C4-2B (cell line): ENCODE results near the gene GTF3C5.

Experiments used
- H3K27ac ChIP-seq: fragments of 450-650 bp; 2 replicates; pipeline ENCODE4 v1.5.1; 2017
- ZFX ChIP-seq: fragments of 450-650 bp; IDR thresholded peaks from 2 replicates; pipeline ENCODE4 v1.6.1; 2017
- TF ChIP-seq, protein P1 (sequence below): fragments of 450-650 bp; conservative IDR thresholded peaks from 2 replicates; pipeline ENCODE4 v1.5.1; 2017; ENCODE audit warnings: mild to moderate bottlenecking

Gene GTF3C5

DNA sequence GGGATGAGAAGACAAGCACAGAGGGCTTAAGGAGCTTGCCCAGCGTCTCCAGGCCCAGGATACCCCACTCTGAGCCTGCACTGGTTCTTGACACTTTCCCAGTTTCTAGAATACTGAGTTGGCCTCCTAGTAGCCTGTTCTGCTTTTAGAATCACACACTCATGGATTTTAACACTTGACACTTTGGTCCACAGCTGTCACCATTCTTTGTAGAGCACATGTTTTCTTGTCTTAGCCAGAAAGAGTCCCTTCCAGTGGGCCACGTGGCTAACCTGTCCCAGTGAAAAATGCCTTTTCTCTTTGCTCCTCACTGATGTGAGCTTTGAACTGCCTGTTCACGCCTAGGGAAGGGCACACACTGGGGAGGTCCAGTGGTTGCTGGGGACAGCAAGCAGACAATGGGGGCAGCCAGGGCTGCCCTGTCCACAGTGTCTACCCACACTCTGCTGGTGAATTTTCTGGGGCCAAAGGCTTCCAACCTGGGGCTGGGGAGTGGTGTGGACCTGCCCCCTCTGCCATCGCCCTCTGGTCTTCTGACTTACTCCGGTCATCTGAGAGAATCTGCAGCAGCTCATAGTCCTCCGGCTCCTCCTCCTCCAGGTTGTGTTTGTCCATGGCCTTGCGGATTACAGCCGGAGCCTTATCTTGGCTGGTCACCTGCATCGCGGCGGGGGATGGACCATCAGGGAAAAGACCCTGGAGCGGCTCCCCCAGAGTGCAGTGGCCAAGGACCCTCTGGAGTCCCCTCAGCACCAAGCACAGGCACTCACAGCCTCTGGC lies 69.1 kb downstream of the GTF3C5 start:
- TF ChIP-seq ZFX: no peak
- peak overlapping the region; percentile 35 for H3K27ac ChIP-seq

DNA sequence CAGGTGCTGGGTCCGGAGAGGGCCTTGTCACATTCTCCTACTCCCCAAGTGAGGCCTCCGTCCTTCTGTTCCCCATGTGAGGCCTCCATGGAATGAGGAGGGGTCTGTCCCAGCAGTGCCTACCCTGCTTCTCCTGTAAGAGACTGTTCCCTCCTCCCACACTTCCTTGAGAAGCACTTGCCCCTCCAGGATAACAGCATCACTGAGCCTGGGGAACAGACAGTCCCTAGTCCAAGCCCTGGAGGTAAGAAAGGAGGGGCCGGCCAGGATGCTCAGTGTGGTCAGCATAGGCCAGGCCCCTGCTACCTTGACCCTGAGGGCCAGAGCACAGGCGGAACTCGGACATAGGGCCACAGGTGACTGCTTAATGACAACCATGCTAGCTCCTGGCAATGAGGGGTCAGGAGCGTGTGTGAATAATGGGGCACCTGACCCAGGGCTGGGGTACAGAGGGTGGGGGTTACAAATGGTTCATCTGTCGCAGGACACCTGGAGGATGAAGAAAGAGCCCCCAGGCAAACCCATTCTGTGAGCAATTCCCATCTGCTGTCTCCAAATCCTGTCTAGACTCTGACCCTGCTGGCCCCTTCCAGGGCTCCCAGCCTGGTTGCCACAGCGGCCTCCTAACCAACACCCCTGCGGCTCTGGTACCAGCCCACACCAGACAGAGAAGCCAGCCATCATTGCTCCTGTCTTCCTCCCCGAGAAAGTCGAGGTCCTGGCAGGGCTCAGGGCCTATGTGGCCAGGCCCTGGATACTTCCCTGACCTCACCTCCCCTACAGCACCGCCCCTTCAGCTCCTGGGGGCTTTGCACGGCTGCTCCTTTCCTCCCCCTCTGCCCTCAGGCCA lies 69.9 kb downstream of the GTF3C5 start:
- H3K27ac ChIP-seq: peak overlapping the region; percentile 35; the same call in 1 of the 2 replicates
- no peak for TF ChIP-seq ZFX
- TF ChIP-seq, protein P1, sequence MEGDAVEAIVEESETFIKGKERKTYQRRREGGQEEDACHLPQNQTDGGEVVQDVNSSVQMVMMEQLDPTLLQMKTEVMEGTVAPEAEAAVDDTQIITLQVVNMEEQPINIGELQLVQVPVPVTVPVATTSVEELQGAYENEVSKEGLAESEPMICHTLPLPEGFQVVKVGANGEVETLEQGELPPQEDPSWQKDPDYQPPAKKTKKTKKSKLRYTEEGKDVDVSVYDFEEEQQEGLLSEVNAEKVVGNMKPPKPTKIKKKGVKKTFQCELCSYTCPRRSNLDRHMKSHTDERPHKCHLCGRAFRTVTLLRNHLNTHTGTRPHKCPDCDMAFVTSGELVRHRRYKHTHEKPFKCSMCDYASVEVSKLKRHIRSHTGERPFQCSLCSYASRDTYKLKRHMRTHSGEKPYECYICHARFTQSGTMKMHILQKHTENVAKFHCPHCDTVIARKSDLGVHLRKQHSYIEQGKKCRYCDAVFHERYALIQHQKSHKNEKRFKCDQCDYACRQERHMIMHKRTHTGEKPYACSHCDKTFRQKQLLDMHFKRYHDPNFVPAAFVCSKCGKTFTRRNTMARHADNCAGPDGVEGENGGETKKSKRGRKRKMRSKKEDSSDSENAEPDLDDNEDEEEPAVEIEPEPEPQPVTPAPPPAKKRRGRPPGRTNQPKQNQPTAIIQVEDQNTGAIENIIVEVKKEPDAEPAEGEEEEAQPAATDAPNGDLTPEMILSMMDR: no peak

DNA sequence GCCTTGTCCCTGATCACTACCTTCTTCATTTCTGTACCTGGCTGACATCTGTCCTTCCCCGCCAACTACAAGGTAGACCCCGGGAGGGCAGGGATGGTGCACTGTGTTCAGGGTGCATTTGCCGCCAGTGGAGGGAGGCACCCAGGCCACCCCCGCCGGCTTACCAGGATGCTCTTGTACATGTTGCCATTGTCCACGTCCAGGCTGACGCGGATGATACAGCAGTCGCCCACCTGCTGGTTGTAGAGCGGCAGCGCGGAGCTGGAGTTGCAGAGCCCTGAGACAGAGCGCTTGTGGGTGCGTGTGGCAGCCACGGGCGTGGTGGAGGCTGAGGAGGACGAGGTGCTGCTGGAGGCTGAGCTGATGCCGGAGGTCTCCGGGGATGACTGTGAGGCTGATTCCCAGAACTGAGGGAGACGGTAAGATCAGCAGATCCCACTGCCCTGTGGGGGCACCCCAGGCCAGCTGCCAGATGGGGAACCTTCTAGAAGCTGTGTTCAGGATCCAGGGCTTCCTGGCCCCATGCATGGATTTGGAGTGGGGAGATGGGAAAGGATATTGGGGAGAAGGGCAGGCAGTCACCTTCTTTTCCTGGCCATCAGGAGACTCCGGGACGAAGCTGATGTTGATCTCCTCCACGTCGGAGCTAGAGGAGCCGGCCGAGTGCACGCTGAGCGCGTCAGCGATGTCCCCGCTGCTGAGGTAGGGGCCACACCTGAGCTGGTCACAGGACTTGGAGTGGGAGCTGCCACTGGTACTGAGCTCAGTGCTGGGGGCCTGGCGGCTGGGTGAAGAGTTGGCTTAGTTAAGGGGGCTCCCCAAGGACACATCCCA lies 70.8 kb downstream of the GTF3C5 start:
- no peak for TF ChIP-seq ZFX
- TF ChIP-seq, protein P1: no peak
- no peak overlapping the region for H3K27ac ChIP-seq

DNA sequence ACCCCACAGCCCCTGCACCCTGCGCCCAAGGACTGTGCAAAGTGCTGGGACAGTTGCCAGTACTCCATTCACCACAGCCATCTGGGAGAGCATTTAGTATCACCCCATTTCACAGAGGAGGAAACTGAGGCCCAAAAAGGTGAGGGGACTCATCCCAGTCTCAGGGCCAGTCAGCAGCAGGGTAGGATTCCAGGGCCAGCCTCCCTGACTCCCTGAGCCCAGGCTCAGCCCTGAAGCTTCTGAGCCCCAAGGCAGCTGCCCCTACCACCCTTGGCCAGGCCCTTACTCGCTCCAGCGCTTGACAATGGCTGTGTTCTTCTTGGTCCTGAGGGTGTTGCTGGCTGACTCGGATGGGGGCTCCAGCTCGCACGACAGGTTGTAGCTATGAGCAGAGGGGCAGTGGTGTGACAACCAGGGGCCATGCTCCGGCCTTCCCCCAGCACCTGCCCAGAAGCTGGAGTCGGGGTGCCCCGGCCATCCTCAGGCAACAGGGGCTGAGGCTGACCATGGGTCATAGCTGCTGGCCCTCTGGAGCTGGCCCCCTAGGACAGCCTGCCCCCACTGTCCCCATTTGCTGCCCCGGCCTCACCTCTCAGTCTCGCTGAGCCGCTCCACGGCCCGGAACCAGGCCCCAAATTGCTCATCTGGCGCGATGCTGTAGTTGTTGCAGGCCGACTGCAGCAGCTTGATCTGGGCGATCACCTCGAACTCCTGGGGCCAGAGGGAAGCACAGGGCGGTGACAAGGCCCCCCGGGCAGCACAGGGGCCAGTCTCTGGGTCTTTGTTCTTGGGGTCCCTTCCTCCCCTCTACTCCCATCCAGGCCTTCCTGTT lies 71.6 kb downstream of the GTF3C5 start:
- TF ChIP-seq, protein P1: no peak
- no peak for TF ChIP-seq ZFX
- no peak overlapping the region for H3K27ac ChIP-seq

DNA sequence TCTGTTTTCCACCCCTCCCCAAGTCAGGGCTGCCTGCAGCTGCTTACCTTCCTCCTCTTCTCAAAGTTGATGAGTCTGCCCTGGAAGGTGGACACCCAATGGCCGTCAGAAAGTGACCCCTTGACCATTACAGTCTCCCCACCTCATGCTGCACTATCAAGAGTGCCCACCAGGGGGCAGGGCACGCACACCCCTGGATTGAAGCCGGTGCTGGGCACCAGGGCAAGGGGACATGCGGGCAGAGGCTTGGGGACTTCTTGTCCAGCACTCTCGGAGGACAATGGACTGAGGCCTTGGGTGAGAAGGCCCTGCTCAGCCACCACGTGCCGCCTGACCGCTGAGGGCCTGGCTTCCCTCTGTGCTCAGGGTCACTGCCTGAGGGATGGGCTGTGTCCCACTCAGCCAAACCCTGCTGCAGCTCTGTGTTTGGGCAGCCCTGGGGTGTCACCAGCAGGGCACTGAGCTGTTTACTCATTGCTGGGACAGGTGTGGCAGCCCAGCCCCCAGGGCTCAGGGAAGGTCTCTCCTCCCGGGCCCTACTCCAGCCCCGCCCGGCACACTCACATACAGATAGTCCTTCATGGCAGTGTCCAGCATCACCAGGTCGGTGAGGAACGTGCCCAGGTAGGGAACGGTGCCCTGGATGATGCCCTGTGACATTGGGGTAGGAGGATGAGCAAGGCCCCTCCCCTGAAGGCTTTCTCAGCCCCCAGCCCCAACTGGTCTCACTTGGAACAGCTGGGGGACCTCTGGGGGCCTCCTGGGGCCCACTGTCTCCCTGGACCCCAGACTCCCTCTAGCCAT lies 72.6 kb downstream of the GTF3C5 start:
- no peak for TF ChIP-seq ZFX
- TF ChIP-seq, protein P1: peak; percentile 95

DNA sequence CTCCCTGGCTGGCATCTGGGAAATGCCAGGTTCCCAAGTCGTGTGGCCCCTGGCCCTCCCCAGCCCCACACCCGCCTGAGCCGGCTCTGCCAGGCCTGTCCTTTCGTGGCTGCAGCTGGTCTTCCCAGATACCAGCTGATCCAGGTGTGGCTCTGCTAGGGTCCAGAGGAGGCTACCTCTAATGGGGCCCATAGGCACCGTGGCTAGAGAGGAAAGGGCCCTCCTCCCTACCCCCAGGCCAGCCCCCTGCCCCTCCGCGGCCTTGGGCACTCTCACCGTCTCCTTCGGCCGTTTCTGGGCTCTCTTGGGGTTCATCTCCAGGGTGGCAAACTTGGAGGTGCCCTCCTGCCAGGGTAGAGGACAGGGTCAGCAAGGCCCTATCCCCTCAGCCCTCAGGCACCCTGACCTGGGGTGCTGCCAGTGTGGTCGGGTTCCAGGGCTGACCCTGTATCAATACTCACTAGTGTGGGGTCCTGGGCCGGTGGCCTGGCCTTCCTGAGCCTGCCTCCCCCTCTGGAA lies 73.2 kb downstream of the GTF3C5 start:
- H3K27ac ChIP-seq: no peak overlapping the region
- TF ChIP-seq, protein P1: no peak
- TF ChIP-seq ZFX: no peak

More for the DNA sequence above, 72.6 kb downstream of the GTF3C5 start:
- H3K27ac ChIP-seq: no peak overlapping the region
